Glutamatergic neuron (in vitro differentiated cells): ENCODE data around the gene HOXB9. TPM values are rescaled to one million over a fixed set of nuclear protein-coding genes. Genes with fewer than 3 reads are reported as not detected.

Experiments used
- DNase-seq: peaks from one replicate; pipeline ENCODE4 v3.0.0; 2022
- H3K27ac Mint-ChIP-seq: one replicate; pipeline ENCODE4 v1.8.0; 2020; ENCODE audit warnings: mild to moderate bottlenecking, mixed read lengths, inconsistent platforms; ENCODE audit not compliant: unreplicated experiment
- H3K27me3 Mint-ChIP-seq: one replicate; pipeline ENCODE4 v1.8.0; 2020; ENCODE audit warnings: mild to moderate bottlenecking, moderate library complexity, mixed read lengths, inconsistent platforms; ENCODE audit not compliant: unreplicated experiment
- H3K36me3 Mint-ChIP-seq: one replicate; pipeline ENCODE4 v1.8.0; 2020; ENCODE audit warnings: mild to moderate bottlenecking, mixed read lengths, inconsistent platforms; ENCODE audit not compliant: unreplicated experiment
- H3K4me1 Mint-ChIP-seq: one replicate; pipeline ENCODE4 v1.8.0; 2020; ENCODE audit warnings: mild to moderate bottlenecking, low read depth, mixed read lengths, inconsistent platforms; ENCODE audit not compliant: unreplicated experiment
- H3K4me3 Mint-ChIP-seq: one replicate; pipeline ENCODE4 v1.8.0; 2020; ENCODE audit warnings: mild to moderate bottlenecking, mixed read lengths, inconsistent platforms; ENCODE audit not compliant: unreplicated experiment
- H3K9me3 Mint-ChIP-seq: one replicate; pipeline ENCODE4 v1.8.0; 2020; ENCODE audit warnings: mild to moderate bottlenecking, moderate library complexity, mixed read lengths, inconsistent platforms; ENCODE audit not compliant: unreplicated experiment
- total RNA-seq: library from RNA; stranded (reverse); fragmentation: NEBNext Ultra II Directional; extraction: Animal tissue kit (Norgen Biotek cat#: 25700); gene quantifications from one replicate; pipeline ENCODE4 v1.2.1, GENCODE V29; 2021; ENCODE audit not compliant: unreplicated experiment
- TF ChIP-seq, protein P1 (sequence below): fragments of 200-600 bp; sonication (generic); IDR thresholded peaks from one replicate; pipeline ENCODE4 v1.5.0; 2021; ENCODE audit not compliant: partially characterized antibody, unreplicated experiment

HOXB9 gene
- total RNA-seq, 1 donor from 2014 or later = not detected

DNA sequence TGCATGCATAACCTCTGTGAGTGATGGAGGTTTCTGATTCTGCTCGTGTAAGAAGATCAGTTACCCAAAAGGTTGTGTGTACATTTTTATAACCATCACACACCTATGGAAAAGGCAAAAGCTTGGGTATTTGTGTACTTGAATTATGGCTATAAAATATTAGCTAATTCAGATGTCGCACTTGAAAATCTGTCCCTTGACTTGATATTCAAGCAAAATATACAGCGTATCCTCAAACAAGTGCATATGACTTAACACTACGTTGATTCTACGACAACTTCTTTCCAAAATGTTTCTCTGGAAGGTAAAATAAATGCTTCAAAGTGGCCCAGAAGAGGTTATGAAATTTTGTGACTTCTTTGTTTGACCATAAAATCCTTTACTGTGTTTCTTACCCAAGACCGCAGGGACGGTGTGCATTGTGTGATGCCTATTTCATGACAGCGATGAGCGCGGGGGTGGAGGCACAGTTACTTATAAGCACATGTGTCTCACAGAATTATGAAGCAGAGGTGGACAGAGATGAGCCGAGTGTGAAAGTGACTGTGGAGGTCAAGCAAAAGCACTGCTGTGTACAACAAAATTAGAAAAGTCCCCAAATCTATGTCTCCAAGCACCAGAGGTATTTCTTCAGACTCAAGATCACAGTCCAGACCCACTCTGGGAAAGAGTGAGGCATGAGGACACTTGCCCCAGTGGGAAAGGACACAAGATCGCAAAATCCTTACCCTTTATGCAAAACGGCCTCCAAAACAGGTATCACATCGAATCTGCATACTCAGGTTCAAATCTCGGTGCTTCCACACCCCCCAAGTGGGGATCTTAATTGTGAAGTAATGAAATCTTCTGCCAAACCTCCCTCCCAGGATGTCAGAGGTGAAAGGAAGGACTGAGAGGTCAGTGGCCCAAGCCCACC lies 4.1 kb upstream of the HOXB9 start:
- TF ChIP-seq, protein P1, sequence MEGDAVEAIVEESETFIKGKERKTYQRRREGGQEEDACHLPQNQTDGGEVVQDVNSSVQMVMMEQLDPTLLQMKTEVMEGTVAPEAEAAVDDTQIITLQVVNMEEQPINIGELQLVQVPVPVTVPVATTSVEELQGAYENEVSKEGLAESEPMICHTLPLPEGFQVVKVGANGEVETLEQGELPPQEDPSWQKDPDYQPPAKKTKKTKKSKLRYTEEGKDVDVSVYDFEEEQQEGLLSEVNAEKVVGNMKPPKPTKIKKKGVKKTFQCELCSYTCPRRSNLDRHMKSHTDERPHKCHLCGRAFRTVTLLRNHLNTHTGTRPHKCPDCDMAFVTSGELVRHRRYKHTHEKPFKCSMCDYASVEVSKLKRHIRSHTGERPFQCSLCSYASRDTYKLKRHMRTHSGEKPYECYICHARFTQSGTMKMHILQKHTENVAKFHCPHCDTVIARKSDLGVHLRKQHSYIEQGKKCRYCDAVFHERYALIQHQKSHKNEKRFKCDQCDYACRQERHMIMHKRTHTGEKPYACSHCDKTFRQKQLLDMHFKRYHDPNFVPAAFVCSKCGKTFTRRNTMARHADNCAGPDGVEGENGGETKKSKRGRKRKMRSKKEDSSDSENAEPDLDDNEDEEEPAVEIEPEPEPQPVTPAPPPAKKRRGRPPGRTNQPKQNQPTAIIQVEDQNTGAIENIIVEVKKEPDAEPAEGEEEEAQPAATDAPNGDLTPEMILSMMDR = no peak

DNA sequence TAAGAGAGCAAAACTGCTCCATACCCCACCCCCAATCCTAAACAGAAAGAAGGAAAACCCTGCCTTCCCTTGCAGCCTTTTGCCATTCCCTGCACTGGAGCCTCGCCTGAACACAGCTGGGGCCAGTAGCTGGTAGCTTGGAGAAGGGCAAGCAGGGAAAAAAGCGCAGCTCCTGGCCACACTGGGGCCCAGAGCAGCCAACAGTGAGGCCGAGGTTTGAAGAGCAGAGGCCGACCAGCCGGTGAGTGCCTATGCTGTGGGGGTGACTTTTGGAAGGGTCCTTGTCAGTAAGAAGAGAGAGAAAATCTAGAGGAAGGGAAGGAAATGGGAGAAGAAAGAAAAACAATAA lies 3.2 kb upstream of the HOXB9 start:
- Mint-ChIP-seq H3K36me3 (no peaks in the 10 kb centered on the region), H3K27me3 (peaks cover 25% of the 10 kb centered on the region), H3K4me3 (no peak overlapping the region), H3K27ac (no peak overlapping the region), H3K4me1 (no peaks in the 10 kb centered on the region), H3K9me3 (peaks cover 5% of the 10 kb centered on the region)
- no peak for DNase-seq
- TF ChIP-seq, protein P1 = no peak

More for the DNA sequence above, 4.1 kb upstream of the HOXB9 start:
- no peak overlapping the region for H3K4me3 Mint-ChIP-seq
- no peak for DNase-seq
- H3K36me3 Mint-ChIP-seq = no peaks in the 10 kb centered on the region
- H3K9me3 Mint-ChIP-seq = peaks cover 6% of the 10 kb centered on the region
- no peaks in the 10 kb centered on the region for H3K4me1 Mint-ChIP-seq
- H3K27ac Mint-ChIP-seq = no peak overlapping the region
- H3K27me3 Mint-ChIP-seq = peaks cover 30% of the 10 kb centered on the region

DNA sequence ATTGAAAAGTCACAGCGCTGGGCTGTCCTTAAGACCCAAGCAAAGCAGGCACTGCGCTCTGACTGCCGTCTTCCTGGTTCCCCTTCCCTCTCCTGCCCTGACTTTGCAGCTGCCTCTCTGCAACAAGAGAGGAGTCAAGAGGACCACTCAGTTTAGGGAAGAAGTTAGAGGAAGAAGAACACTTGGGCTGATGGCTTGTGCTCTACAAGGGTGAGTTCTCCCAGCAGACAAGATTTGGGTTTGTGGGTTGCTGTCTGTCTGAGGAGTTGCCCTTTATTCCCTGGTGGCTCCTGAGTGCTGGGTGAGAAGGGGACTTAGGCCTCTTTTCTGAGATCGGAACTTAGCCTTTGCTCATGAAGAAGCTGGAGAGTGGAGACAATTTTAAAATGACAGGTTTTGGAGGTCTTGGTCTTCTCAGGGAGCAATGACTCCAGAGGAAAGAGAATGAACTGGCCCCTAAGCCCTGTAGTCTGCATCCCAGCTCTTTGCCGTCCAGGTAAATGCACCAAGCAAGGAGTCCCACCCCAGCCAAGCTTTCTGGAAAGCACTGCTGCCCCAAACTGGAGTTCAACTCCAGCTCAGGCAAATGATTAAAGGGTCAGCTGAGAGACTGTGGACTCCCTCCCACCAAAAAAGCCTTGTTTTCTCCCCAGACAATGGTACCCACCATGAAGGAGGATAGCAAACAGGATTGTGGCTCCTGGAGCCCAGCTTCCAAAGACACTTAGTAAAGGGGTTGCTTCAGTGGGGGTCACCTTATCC lies 2.7 kb upstream of the HOXB9 start:
- Mint-ChIP-seq H3K27me3 (peaks cover 26% of the 10 kb centered on the region), H3K4me3 (no peak overlapping the region), H3K4me1 (no peaks in the 10 kb centered on the region), H3K27ac (no peak overlapping the region), H3K9me3 (peaks cover 5% of the 10 kb centered on the region), H3K36me3 (no peaks in the 10 kb centered on the region)
- TF ChIP-seq, protein P1 = no peak
- DNase-seq = no peak

DNA sequence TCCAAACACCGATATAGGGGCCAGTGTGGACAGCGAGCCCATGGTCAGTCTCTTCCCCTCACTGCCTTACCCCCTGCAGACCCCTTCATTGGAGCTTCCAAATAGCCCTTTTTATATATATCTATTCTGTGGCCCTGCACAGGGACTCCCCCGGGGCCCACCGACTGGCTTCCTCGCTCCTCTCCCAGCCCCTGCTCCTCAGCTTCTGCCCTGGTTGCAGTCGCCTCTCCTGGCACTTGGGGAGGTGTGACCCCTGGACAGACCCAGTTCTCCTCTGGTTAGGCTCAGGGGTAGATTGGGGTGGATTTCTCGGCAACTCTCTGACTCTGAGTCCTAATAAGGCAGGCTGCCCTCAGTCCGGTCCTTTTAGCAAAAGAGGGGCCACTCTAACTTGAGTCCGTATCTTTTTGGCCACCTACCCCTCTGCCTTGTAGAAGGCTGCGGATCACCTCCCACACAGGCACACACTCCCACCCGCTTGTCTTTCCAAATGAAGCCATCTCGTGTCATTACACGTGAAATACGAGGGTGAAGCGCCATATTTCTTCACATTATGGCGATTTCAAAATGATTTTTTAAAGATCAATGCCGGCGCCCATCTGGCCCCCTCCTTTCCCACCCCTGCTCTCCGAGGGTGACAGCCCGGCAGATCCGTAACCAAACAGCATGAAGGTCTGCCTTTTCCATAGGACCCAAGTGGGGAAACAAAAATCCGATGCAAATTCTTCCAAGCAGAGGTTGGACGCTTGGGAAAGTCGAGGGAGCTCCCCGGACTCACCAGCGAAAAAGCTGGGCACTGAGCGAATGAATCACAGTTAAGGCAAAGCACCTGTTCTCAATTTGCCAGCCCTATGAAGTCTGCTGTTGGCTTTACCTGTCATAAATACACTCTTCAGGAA lies 1.7 kb upstream of the HOXB9 start:
- H3K27ac Mint-ChIP-seq = no peak overlapping the region
- no peaks in the 10 kb centered on the region for H3K36me3 Mint-ChIP-seq
- peaks cover 30% of the 10 kb centered on the region for H3K27me3 Mint-ChIP-seq
- H3K9me3 Mint-ChIP-seq = peaks cover 5% of the 10 kb centered on the region
- no peaks in the 10 kb centered on the region for H3K4me1 Mint-ChIP-seq
- no peak for DNase-seq
- TF ChIP-seq, protein P1 = no peak
- H3K4me3 Mint-ChIP-seq = no peak overlapping the region
